GM18517 (cell line): ENCODE data around the gene FASTK.
"Not testable (repeated sequence)": the region's sequence is repeated elsewhere in the genome, so short reads cannot be mapped to it uniquely, and the experiment has no call there.

Experiments used
- ATAC-seq: cut with Tn5 transposase; IDR thresholded peaks from one replicate; pipeline ENCODE4 v1.9.1; 2021; ENCODE audit warnings: mild to moderate bottlenecking, moderate library complexity; ENCODE audit not compliant: unreplicated experiment

FASTK gene

DNA sequence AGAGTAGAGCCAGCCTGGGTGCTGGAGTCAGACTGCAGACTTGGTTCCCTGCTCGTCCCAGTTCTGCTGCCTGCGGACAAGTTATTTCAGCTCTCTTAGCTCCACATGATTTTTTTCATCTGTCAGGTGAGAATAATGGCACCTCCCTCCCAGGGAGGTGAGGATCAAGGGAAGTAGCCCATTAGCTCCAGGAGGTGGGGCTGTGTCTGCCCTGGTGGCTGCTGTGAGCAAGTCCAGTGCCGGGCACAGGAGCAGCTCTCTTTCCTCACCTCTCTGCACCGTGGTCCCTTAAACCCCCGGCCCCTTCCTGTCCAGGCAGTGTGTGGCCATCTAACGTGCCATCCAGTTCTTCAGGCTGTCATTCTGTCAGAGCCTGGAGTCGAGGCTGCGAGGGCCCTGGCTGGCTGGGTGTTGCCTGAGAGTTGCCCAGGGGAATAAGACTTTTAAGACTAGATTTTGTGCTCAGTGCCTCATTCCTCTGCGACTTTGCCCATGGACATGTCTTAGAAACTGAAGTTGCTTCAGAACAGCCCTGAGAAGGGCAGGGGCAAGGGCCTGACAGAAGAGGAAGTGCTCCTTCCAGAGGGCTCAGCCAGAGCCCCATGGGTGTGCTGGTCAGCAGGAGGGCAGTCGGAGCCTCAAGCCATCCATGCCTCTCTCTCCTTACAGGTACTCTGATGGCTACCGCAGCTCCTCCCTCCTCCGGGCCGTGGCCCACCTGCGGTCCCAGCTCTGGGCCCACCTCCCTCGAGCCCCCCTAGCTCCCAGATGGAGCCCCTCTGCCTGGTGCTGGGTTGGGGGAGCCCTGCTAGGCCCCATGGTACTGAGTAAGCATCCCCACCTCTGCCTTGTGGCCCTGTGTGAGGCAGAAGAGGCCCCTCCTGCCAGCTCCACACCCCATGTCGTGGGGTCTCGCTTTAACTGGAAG lies 47.4 kb downstream of the FASTK start:
- ATAC-seq = no peak

DNA sequence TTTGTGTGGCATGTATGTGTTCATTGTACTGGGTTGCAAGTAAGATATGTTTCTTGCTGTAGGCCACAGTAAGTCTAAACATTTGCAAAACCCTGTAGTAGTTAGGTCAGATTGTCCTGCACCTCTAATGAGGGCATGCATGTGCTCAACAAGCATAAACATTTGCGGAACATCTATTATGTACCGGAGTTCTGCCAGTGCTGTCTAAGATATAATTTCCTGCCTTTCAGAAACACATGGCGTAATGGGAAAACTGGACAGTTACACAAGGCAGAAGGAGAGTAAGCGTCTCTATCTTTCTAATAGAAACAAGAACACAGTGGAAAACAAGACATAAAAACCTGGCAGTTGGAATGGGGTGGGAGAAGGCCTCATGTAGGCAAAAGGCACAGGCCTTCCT lies 49.6 kb downstream of the FASTK start:
- ATAC-seq = no peak

DNA sequence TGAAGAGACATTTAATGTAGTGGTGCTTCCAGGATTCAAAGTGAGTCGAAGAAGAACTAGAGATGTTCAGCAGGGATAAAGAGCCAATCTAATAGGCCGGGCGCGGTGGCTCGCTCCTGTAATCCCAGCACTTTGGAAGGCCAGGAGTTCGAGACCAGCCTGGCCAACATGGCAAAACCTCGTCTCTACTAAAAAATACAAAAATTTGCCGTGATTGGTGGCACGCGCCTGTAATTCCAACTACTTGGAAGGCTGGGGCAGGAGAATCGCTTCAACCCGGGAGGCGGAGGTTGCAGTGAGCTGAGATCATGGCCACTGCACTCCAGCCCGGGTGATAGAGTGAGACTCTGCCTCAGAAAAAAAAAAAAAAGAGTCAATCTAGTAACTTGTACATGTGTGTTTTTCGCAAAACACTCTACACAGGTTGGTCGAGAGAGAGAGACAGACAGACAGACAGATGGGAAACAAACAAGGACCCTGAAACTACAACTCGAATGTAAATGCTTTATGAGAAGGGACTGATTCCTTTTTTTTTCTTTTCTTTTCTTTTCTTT lies 51.6 kb downstream of the FASTK start:
- ATAC-seq = no peak

DNA sequence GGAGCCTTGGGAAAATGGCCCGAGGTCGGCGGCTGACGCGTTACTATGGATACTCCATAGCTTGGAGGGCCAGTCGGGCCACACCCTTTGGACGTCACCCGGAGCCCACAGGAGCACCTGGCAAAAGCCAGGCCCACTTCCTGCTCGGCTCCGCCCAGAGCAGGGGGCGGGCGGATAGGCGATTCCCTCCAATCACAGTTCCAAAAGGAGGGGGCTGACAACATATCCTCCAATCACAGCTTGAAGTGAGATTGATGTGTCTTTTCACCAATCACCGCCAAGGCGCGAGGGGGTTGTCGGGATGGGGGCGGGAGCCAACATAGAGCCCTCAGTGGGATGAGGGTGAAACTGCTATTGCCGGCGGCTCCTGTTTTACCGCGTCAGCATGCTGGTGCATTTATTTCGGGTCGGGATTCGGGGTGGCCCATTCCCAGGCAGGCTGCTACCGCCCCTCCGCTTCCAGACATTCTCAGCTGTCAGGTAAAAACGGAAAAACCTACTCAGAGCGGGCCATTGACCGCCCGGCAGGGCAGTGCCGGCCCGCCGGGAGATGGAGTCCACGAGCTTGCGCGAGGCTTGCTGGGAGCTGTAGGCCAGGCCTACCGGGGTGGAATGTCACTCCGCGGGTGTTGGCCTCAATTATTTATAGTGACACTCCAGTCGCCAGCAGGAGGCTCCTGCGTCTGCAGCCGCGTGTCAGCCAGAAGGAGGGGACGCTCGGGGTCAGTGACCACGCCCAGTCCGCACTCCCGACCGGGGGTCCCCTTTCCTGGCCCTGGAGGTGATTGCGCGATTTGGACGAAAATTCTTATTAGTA lies 52.3 kb downstream of the FASTK start, which contains the start of gene ABCB8:
Gene ABCB8, plus strand, starts transcription at position 320 of the 817 bp plus-strand sequence. Its CDS starts 66 bp downstream, at position 386.
- peak; percentile 95 for ATAC-seq

DNA sequence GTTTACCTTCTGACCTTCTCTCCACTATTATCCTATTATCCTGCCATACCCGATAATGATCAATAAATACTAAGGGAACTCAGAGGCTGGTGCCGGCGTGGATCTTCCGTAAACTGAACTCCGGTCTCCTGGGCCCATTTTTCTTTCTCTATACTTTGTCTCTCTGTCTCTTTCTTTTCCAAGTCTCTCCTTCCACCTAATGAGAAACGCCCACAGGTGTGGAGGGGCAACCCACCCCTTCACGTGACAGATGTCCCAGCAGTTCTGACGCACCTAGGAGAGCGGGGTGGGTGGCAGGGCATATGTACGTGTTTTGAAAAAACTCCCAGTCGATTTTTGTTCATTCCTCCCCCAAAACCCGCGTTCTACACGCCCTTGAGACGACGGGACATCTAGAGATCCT lies 52.9 kb downstream of the FASTK start:
- ATAC-seq = peak; percentile 9

DNA sequence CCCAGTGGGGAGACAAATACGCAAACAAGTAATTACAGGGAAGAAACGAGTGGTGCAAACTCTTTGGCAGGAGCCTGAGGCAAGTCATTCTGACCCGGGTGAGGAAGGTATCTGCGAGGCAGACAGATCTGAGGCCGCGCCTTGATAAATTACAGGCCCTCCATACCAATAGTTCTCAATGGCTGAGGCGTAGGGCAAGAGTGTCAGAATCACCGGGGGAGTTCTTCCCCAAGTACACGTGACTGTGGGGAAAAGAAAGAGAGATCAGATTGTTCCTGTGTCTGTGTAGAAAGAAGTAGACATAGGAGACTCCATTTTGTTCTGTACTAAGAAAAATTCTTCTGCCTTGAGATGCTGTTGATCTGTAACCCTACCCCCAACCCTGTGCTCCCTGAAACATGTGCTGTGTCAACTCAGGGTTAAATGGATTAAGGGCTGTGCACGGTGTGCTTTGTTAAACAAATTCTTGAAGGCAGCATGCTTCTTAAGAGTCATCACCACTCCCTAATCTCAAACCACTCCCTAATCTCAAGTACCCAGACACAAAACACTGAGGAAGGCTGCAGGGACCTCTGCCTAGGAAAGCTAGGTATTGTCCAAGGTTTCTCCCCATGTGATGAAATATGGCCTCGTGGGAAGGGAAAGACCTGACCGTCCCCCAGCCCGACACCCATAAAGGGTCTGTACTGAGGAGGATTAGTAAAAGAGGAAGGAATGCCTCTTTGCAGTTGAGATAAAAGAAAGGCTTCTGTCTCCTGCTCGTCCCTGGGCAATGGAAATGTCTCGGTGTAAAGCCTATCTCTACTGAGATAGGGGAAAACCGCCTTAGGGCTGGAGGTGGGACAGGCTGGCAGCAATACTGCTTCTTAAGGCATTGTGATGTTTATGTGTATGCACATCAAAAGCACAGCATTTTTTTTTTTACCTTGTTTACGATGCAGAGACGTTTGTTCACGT lies 53.6 kb downstream of the FASTK start:
- ATAC-seq = not testable (repeated sequence)
